B cell (primary cell): ENCODE results near the gene JAKMIP2. TPM values are rescaled to one million over a fixed set of nuclear protein-coding genes. Genes with fewer than 3 reads are reported as not detected.

ENCODE experiments used
- ATAC-seq: fragments of 200-7000 bp; cut with Tn5 transposase; one replicate; pipeline ENCODE4 v1.10.0; 2021; ENCODE audit warnings: low read depth, mild to moderate bottlenecking, moderate number of reproducible peaks, moderate library complexity
- CTCF ChIA-PET: fragments of 350-600 bp; sonication (Branson Sonifier 250); formaldehyde crosslinking; loops from one replicate; lab custom pipeline; 2021; ENCODE audit warnings: antibody characterized with exemption, inconsistent platforms; lab: Charles Lee
- POLR2A ChIA-PET: fragments of 350-600 bp; sonication (Branson Sonifier 250); formaldehyde crosslinking; loops from one replicate; lab custom pipeline; 2021; ENCODE audit warnings: antibody characterized with exemption; lab: Charles Lee
- DNase-seq: peaks from one replicate; pipeline ENCODE4 v3.0.0; 2013
- H2AFZ ChIP-seq: 2 replicates; pipeline ENCODE4 v1.6.1; 2012; ENCODE audit warnings: mild to moderate bottlenecking, low read depth, low read length; ENCODE audit not compliant: insufficient read depth, poor library complexity, severe bottlenecking
- H3K27ac ChIP-seq, 2 donors: 1 replicate in 1 of 2; 2 replicates in 1 of 2; pipeline ENCODE4 v1.5.1; 2012 to 2013; ENCODE audit warnings: low read length in 2 of 2, mild to moderate bottlenecking in 2 of 2, moderate library complexity in 1 of 2
- H3K27me3 ChIP-seq, 4 experiments: fragments of 200-600 bp in 1 of 4; sonication (generic) in 1 of 4; replicated peaks in 1 of 4; 1 replicate in 2 of 4; 2 replicates in 2 of 4; pipeline versions ENCODE4 v1.6.1 to v1.7.0; 2013 to 2016; ENCODE audit warnings: low read length in 3 of 4, mild to moderate bottlenecking in 2 of 4, mixed read lengths in 1 of 4, moderate library complexity in 1 of 4; ENCODE audit not compliant: insufficient read depth in 4 of 4, control insufficient read depth in 3 of 4; ENCODE audit errors: control extremely low read depth in 1 of 4
- H3K36me3 ChIP-seq, 2 experiments: replicated peaks in 1 of 2; 1 replicate in 1 of 2; 2 replicates in 1 of 2; pipeline versions ENCODE4 v1.6.1 to v1.7.1; 2013; ENCODE audit warnings: low read length in 1 of 2; ENCODE audit not compliant: insufficient read depth in 2 of 2, control insufficient read depth in 1 of 2; ENCODE audit errors: control extremely low read depth in 1 of 2, extremely low read depth in 1 of 2
- H3K4me1 ChIP-seq, 2 donors: fragments of 200-600 bp in 1 of 2; sonication (generic) in 1 of 2; 1 replicate in 1 of 2; 2 replicates in 1 of 2; pipeline versions ENCODE4 v1.5.1 to v1.6.1; 2013 to 2017; ENCODE audit warnings: low read length in 2 of 2; ENCODE audit not compliant: control insufficient read depth in 2 of 2, insufficient read depth in 2 of 2
- H3K4me2 ChIP-seq: replicated peaks from 2 replicates; pipeline ENCODE3; 2012; ENCODE audit warnings: mild to moderate bottlenecking, low read depth, low read length; ENCODE audit not compliant: poor library complexity, severe bottlenecking
- H3K4me3 ChIP-seq, 5 experiments: fragments of 200-600 bp in 1 of 5; sonication (generic) in 1 of 5; 1 replicate in 3 of 5; 2 replicates in 2 of 5; pipeline versions ENCODE4 v1.5.1 to v1.7.0; 2011 to 2016; ENCODE audit warnings: low read length in 4 of 5, mild to moderate bottlenecking in 4 of 5, low read depth in 2 of 5, control low read depth in 1 of 5, moderate library complexity in 1 of 5; ENCODE audit not compliant: insufficient read depth in 1 of 5; ENCODE audit errors: control extremely low read depth in 1 of 5, extremely low read depth in 1 of 5
- H3K79me2 ChIP-seq: fragments of 200-600 bp; sonication (generic); one replicate; pipeline ENCODE4 v1.6.0; 2016; ENCODE audit warnings: low read length; ENCODE audit not compliant: control insufficient read depth, insufficient read depth
- H3K9ac ChIP-seq: fragments of 200-600 bp; sonication (generic); 2 replicates; pipeline ENCODE4 v1.6.1; 2017; ENCODE audit warnings: mild to moderate bottlenecking, low read length, moderate library complexity
- H3K9me3 ChIP-seq, 3 donors: one replicate each; pipeline versions ENCODE4 v1.6.1 to v1.7.1; 2013; ENCODE audit warnings: low read length in 2 of 3; ENCODE audit not compliant: control insufficient read depth in 2 of 3, insufficient read depth in 1 of 3; ENCODE audit errors: control extremely low read depth in 1 of 3
- H4K20me1 ChIP-seq: 2 replicates; pipeline ENCODE4 v1.6.0; 2012; ENCODE audit warnings: mild to moderate bottlenecking, low read length; ENCODE audit not compliant: insufficient read depth, control insufficient read depth, poor library complexity, severe bottlenecking
- H3K27ac Mint-ChIP-seq: one replicate; pipeline ENCODE4 v1.8.0; 2021; ENCODE audit warnings: mixed read lengths
- H3K27me3 Mint-ChIP-seq: one replicate; pipeline ENCODE4 v1.8.0; 2021; ENCODE audit warnings: mixed read lengths
- H3K4me1 Mint-ChIP-seq: one replicate; pipeline ENCODE4 v1.8.0; 2021; ENCODE audit warnings: mixed read lengths
- H3K4me3 Mint-ChIP-seq: one replicate; pipeline ENCODE4 v1.8.0; 2021; ENCODE audit warnings: mixed read lengths
- H3K9me3 Mint-ChIP-seq: one replicate; pipeline ENCODE4 v1.8.0; 2022; ENCODE audit warnings: mixed read lengths; ENCODE audit not compliant: insufficient read depth
- EZH2 ChIP-seq: IDR thresholded peaks from 2 replicates; pipeline ENCODE4 v1.6.1; 2012; ENCODE audit warnings: borderline replicate concordance, low read depth, mild to moderate bottlenecking, moderate library complexity, low read length; ENCODE audit not compliant: insufficient read depth, poor library complexity, severe bottlenecking
- WGBS: methylation state at CpG from one replicate; pipeline ENCODE4 v1.1.5; 2013; ENCODE audit warnings: missing lambda C conversion rate; ENCODE audit not compliant: insufficient coverage; 5-methylcytosine and 5-hydroxymethylcytosine counted together
- intact Hi-C: fragments of 100-400 bp; cut with micrococcal nuclease; formaldehyde crosslinking; loops from one replicate; pipeline ENCODE4 v1.10.0; 2022
- polyA plus RNA-seq: library from polyadenylated mRNA; depleted of rRNA; stranded (reverse); fragments of >200 nt; gene quantifications from 2 replicates; pipeline ENCODE4 v1.2.3, GENCODE V29; 2012
- total RNA-seq, 2 donors: library from RNA; stranded (reverse); fragments of 120-200 nt in 1 of 2; gene quantifications; 1 replicate in 1 of 2; 2 replicates in 1 of 2; pipeline versions ENCODE4 v1.2.3 to v1.2.4, GENCODE V29; 2013 to 2022
- TF ChIP-seq, protein P1 (sequence below): fragments of 200-600 bp; IDR thresholded peaks from one replicate; pipeline ENCODE4 v1.8.0; 2022; ENCODE audit warnings: antibody characterized with exemption, mild to moderate bottlenecking

The JAKMIP2 gene
- total and polyA plus RNA-seq, 2 donors (not counting 1 experiment from before 2014, with no cell fraction given) = 0.24 to 4.1 TPM

GRCh38 chr5:147742151-147742550 lies 40.4 kb downstream of the JAKMIP2 start:
- Mint-ChIP-seq H3K27ac (no peak overlapping the region), H3K4me3 (no peak overlapping the region), H3K4me1 (no peaks in the 10 kb centered on the region), H3K9me3 (no peaks in the 10 kb centered on the region), H3K27me3 (no peaks in the 10 kb centered on the region)
- POLR2A ChIA-PET = no interaction called here
- no peak overlapping the region for H3K9ac ChIP-seq
- no peaks in the 10 kb centered on the region for H3K4me1 ChIP-seq
- ATAC-seq (no peak), DNase-seq (no peak)
- TF ChIP-seq, protein P1, sequence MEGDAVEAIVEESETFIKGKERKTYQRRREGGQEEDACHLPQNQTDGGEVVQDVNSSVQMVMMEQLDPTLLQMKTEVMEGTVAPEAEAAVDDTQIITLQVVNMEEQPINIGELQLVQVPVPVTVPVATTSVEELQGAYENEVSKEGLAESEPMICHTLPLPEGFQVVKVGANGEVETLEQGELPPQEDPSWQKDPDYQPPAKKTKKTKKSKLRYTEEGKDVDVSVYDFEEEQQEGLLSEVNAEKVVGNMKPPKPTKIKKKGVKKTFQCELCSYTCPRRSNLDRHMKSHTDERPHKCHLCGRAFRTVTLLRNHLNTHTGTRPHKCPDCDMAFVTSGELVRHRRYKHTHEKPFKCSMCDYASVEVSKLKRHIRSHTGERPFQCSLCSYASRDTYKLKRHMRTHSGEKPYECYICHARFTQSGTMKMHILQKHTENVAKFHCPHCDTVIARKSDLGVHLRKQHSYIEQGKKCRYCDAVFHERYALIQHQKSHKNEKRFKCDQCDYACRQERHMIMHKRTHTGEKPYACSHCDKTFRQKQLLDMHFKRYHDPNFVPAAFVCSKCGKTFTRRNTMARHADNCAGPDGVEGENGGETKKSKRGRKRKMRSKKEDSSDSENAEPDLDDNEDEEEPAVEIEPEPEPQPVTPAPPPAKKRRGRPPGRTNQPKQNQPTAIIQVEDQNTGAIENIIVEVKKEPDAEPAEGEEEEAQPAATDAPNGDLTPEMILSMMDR = no peak
- no peak for TF ChIP-seq EZH2
- intact Hi-C loops = no loop called here
- no peaks in the 10 kb centered on the region for H3K79me2 ChIP-seq
- 89% methylated on average over 3 of the region's 4 CpGs for WGBS
- no peak overlapping the region for H3K4me2 ChIP-seq
- no peaks in the 10 kb centered on the region for H4K20me1 ChIP-seq
- H3K27ac ChIP-seq = no peak overlapping the region
- H3K36me3 ChIP-seq = no peaks in the 10 kb centered on the region
- H3K4me3 ChIP-seq = no peak overlapping the region
- no peak overlapping the region for H2AFZ ChIP-seq
- no peaks in the 10 kb centered on the region for H3K9me3 ChIP-seq
- H3K27me3 ChIP-seq = no peaks in the 10 kb centered on the region
- CTCF ChIA-PET = no interaction called here

DNA sequence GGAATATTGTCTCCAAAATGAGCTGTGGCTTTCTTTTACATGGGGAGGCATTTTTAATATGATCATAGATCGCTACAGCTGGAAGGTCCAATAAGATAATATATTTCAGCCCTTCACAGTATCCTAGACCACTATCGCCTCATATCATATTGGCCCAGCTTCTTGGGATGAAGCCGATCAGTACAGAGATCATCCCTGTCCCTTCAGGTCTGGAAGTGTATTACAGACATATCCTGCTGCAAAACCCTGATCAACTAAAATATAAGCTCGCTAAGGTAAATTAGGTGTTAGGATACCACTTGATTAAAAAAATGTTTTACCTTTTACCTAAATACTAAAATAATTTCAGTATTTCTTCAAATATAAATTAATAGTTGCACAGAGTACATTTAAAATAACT lies 41.7 kb downstream of the JAKMIP2 start:
- Mint-ChIP-seq H3K4me1 (no peaks in the 10 kb centered on the region), H3K4me3 (no peak overlapping the region), H3K9me3 (peaks cover under 1% of the 10 kb centered on the region), H3K27me3 (no peaks in the 10 kb centered on the region), H3K27ac (no peak overlapping the region)
- WGBS = 100% methylated on average over 2 of the region's 4 CpGs
- H4K20me1 ChIP-seq = no peaks in the 10 kb centered on the region
- ChIA-PET POLR2A (no interaction called here), CTCF (no interaction called here)
- no peaks in the 10 kb centered on the region for H3K36me3 ChIP-seq
- no peak overlapping the region for H3K4me3 ChIP-seq
- intact Hi-C loops = no loop called here
- TF ChIP-seq EZH2 = no peak
- TF ChIP-seq, protein P1 = no peak
- H3K27ac ChIP-seq = no peak overlapping the region
- H3K9ac ChIP-seq = no peak overlapping the region
- H2AFZ ChIP-seq = no peak overlapping the region
- no peaks in the 10 kb centered on the region for H3K4me1 ChIP-seq
- ATAC-seq = no peak
- H3K9me3 ChIP-seq = no peaks in the 10 kb centered on the region
- DNase-seq = no peak
- H3K79me2 ChIP-seq = no peaks in the 10 kb centered on the region
- no peak overlapping the region for H3K4me2 ChIP-seq
- H3K27me3 ChIP-seq = no peaks in the 10 kb centered on the region
